GM19468 (cell line): ENCODE data around the gene LGI4.

Experiments
- ATAC-seq: cut with Tn5 transposase; IDR thresholded peaks from one replicate; pipeline ENCODE4 v1.9.1; 2021; ENCODE audit warnings: mild to moderate bottlenecking, moderate library complexity, moderate number of reproducible peaks; ENCODE audit not compliant: unreplicated experiment; ENCODE audit errors: extremely low read depth

LGI4 gene

DNA sequence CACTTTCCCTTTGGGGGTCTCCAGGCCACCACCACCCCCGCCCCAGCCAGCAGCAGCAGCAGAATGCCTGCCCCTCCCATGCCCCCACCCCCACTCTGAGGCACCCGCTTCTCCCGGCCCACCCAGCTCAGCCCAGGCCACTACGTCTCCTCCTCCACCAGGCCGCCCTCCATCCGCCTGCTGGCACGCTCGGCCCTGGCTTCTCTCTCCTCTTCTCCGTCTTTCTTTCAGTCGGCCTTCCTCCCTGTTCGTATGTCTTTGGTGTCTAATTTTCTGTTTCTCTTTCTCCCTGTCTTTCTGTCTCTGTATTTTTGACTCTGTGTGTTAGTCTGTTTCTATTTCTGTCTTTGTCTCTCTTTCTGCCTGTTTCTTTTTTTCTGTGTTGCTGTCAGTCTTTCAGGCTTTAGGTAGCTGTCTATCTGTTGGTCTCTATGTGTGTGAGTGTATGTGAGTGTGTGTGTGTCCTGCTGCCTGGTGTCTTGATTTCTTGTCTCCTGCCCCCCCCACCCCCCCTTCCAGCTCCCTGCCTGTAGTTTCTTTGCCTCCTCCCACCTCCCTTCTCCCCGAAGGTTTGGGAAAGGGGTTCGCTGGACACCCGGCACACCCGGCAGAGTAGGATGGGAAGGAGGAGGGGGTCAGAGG, at the start of gene LGI4:
Gene LGI4, minus strand, starts transcription at position 459 of the 642 bp plus-strand sequence. Its CDS starts 379 bp downstream, at position 80.
- ATAC-seq, result no peak

DNA sequence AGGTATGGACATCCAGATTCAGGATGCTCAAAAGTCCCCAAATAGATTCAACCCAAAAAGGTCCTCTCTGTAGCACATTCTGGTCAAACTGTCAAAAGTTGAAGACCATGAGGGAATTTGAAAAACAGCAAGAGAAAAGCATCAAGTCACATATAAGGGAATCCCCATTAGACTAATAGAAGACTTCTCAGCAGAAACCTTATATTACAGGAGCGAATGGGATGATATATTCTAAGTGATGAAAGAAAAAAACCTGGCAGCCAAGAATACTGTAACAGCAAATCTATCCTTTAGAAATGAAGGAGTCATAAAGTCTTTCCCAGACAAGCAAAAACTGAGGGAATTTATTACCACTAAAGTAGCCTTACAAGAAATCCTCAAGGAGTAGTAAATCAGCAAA, 49.4 kb upstream of the LGI4 start:
- no peak for ATAC-seq

DNA sequence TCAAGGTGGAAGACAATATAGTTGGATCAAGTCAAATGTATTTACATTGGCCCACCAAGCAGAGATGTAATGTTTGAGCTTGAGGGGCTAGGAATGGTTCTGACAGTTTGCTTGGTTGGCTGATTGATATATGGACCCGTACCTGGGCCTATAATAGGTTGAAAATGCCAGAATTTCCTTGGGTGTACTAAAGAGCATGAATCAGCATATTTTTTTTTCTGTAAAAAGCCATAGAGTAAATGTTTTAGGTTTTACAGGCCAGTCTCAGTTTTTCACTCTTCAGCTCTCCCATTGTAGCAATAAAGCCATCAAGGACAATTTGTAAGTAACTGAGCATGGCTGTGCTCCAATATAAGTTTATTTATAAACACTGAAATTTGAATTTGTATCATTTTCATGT, 46.5 kb upstream of the LGI4 start:
- no peak for ATAC-seq

DNA sequence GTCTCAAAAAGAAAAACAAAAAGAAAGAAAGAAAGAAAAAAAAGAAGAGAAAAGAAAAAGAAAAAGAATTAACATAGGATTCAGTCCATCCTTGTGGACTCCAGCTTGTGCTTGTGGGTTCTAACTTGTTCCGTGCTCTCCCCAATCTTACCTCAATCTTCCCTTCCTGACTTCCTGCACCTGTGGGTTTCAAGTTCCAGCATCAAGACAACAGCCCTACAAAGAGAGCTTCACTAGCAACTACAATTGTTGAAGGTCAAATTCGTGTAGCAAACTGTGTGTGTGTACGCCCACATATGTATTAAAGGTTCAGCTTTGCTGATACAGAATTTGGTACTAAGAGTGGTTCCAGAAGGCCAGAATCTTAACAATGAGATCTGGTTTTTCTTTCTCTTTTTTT, 45.0 kb upstream of the LGI4 start:
- ATAC-seq, result no peak

DNA sequence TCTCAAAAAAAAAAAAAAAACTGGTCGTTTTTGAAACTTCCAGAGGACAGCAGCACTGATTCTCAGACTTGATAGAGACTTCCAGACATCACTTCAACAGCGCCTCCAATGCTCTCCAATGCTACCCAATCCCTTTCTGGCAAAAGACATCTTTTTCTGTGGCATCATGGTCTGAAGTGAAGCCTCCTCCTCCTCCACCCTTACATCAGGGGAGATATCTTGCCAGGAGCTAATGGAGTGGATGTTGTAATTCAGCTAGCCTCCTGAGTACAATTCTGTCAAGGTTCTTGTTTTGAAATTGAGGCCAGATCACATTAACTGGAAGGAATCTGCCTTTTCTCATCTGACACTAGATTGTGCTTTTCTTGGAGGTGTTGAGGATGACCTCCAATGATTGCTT, 43.8 kb upstream of the LGI4 start:
- ATAC-seq, result no peak

DNA sequence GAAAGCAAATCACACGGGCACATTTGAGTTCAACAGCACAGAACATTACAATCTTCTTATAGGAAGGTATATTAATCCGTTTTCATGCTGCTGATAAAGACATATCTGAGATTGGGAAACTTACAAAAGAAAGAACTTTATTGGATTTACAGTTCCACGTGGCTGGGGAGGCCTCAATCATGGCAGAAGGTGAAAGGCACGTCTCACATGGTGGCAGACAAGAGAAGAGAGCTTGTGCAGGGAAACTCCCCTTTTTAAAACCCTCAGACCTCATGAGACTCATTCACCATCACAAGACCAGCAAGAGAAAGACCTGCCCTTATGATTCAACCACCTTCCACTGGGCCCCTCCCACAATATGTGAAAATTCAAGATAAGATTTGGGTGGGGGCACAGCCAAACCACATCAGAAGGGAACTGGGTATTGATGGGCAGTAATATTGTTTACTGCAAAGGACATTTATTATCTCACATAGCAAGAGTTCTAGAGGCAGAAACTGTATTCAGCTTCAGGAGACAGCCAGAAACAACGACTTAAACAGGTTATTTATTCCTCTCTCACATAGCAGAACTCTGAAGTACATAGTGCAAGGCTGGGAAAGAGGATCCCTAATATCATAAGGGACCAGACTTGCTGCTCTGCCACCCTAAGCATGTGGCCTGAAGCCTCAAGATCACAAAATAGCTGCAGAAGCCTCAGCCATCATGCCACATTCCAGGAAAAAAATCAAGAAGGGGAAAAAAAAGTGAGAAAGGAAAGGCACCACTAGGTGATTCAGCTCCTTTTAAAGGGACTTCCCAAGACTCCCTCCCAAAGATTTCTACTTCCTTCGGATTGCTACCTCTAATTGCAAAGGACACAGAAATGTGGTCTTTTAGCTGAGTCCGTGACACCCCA, 42.8 kb upstream of the LGI4 start:
- ATAC-seq, result no peak

DNA sequence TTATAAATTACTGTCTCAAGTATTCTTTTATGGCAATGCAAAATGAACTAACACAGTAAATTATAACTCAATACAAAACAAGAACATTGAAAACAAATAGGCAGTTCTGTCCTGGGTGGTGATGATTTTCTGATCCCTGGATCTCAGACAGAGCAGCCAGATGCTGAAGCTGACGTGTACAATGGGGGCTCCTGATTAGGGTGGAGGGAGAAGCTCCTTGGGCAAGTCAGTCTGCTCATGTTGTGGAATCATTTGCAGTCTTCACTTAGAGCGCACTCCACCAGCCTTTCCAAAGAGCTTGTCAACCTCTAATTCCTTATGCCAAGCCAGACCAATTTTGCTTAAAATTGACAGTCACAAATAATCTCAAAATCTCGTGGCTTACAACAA, 41.3 kb upstream of the LGI4 start:
- ATAC-seq, result no peak

DNA sequence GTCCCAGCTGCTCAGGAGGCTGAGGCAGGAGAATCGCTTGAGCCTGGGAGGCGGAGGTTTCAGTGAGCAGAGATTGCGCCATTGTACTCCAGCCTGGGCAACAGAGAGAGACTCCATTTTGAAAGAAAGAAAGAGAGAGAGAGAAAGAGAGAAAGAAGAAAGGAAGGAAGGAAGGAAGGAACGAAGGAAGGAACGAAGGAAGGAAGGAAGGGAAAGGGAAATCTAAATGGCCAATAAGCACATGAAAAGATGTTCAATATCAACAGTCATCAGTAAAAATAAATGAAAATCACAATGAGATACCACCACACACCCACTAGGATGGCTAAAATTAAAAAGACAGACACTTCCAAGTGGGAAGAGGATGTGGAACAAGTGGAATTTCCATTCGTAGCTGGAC, 39.4 kb upstream of the LGI4 start:
- ATAC-seq, result no peak

DNA sequence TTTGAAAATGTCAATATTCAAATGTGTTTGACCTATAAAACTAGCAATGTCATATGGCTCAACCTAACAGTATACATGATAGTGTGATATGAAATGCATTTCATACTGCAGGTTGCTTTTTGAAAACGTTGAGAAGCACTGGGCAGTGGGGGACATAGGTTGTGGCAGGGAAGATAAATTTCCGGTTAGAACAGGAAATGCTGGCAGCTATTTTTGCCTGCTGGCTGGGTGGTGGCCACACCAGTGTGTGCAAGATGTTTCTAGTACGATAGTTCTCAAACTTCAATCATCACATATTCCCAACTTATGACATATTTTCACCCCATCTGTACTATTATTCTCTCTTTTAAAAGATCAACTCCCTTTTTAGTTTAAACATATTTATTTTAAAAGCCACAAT, 36.9 kb upstream of the LGI4 start:
- ATAC-seq, result no peak

DNA sequence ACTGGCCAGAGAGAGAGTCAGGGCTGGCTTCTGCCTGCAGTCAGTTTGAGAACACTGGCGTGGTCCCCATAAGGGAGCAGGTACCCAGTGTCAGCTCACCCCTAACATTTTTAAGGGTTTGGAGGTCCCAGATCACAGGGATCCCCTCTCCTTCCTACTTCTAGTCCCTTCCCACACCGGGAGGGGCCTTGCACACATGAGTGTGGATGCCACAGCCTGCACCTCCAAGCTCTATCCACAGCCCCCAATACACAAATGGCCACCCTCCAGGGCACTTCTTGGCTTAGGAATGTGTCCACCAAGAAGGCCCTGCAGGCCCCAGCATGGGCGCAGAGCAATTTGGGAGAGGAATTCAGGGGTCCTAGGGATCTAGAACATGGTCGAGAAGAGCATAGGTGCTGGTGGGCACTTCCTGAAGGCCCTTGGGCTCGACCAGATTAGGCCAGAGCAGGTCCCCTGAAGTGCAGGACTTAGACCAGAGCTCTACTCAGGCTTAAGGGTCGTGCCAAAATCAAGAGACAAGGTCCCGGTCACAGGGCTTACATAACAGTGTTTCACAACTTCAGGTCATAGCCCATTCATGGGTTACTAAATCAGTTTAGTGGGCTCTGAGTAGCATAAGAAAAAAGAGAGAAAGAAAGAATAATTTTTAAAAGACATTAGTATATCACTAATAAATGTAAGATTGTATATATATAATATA, 35.7 kb upstream of the LGI4 start:
- ATAC-seq, result no peak

DNA sequence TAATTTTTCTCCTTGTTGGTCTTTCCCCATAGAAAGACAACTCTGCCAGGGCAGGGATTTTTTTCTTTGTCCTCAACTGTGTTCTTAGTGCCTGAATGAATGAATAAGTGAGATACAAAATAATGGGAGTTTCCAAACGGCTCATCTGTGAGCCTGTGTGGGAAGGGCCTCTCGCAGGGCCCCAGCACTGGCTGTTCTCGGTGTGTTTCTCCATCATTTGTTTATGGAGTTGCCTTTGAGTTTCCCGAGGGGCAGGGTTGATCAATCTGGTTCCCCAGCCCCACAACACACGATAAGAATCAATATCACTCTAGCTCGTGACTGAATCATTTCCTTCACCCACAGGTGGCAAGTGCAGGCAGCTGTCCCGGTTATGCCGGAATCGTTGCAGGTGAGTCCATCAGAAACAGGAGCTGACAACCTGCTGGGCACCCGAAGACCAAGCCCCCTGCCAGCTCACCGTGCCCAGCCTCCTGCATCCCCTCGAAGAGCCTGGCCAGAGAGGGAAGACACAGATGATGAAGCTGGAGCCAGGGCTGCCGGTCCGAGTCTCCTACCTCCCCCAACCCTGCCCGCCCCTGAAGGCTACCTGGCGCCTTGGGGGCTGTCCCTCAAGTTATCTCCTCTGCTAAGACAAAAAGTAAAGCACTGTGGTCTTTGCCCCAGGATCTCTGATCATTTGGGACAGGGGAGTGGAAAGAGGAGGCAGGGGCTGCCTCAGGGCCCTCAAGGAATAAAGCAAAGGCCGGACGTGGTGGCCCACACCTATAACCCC, 34.5 kb upstream of the LGI4 start:
- ATAC-seq, result no peak

DNA sequence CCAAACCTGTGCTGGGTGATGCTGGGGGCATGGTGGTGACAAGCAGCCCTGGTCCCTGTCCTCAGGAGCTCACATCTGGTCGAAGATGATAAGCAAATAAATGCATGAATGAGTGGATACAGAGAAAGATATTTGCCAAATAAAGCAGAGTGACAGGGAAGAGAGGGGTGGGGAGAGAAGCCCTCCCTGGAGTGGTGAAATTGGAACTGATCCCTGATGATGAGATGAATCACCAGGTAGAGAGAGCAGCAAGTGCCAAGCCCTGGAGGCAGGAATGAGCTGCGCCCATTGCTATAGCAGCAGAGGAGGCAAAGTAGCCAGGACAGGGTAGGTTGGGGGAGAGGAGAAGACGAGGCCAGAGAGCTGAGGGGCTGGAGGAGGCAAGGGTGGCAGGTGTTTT, 33.3 kb upstream of the LGI4 start:
- no peak for ATAC-seq

DNA sequence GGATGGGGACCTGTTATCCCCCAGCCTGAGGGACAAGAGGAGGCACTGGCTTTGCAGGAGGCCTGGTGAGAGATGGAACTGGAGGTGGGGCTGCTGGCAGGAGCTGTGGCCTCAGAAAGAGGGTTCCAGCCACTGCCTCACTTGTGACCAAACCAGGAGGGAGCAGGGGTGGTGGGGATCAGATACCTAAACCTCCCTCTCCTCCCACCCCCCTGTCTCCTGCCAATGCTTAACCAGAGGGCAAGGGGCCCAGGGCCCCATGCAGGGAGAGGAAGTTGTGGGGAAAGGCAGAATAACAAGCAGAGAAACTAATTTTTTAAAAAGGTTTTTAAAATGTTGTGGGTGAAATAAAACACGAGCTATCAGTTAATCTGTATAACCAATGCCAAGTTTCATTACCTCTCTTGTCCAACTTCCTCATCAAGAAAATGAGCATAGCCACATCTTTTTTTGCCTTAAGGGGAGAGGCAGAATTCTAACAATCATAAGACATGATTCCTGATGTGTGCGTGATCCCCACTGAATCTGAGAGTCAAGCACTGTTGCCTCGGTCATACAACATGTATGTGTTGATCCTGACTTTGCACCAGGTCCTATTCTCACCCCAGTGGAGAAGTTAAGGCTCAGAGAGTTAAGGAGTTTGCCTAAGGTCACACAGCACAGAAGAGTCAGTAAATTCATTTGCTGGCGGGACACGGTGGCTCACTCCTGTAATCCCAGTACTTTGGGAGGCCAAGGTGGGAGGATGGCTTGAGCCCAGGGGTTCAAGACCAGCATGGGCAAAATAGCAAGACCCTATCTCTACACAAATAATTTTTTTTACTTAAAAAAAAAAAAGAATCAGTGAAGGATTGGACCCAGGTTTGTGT, 32.6 kb upstream of the LGI4 start:
- no peak for ATAC-seq

DNA sequence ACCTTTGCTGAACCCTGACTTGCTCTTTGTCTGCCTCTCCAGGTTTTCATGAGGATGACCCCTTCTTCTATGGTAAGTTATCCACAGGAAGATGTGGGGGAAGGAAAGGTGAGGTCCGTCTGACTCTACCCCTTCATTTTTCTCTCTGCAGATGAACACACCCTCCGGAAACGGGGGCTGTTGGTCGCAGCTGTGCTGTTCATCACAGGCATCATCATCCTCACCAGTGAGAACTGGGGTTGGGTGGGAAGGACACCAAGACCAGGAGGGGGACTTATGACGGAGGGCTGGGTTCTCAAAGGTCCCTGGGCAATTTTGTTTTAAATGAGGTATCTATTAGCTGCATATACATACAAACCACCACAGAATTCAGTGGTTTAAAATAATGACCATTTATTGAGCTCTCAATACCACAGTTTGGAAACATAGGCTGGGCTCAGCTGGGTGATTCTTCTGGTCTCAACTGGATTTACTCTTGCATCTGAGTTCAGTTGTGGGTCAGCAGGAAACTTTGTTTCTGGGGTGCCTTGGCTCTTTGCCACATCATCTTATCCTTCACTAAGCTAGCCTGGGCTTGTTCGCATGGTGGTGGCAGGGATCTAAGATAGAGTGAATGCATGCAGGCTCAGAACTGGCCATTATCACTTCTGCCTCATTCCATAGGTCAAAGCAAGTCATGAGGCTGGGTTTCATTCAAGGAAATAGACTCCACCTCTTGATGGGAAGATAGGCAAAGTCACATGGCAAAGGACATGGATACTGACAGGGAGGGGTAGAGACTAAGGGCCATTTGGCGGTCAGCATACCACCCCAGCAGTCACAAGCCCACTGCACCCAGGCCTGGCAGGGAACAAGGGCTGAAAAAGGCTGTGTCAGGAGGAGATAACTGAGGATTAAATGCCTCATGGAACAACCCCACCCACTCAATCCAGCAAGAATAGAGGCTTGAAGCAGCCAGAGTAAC, 31.5 kb upstream of the LGI4 start:
- ATAC-seq, result no peak

DNA sequence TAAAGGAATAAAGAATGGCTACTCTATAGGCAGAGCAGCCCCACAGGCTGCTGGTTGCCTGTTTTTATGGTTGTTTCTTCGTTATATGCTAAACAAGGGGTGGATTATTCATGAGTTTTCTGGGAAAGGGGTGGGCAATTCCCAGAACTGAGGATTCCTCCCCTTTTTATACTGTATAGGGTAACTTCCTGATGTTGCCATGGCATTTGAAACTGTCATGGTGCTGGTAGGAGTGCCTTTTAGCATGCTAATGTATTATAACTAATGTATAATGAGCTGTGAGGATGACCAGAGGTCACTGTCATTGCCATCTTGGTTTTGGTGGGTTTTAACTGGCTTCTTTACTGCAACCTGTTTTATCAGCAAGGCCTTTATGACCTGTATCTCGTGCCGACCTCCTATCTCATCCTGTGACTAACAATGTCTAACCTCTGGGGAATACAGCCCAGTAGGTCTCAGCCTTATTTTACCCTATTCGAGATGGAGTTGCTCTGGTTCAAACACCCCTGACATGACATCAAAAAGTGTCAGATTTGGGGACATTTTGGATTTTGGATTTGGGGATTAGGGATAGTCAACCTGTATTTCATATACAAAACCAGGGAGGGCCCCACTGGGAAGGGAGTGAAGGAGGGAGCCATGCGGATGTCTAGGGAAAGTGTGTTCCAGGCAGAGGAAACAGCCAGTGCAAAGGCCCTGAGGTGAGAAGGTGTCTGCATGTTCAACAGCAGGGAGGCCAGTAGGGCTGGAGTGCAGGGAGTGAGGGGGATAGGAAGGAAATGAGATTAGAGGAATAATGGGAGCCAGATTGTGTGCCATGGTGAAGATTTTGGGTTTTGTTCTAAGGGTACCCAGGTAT, 30.6 kb upstream of the LGI4 start:
- no peak for ATAC-seq

DNA sequence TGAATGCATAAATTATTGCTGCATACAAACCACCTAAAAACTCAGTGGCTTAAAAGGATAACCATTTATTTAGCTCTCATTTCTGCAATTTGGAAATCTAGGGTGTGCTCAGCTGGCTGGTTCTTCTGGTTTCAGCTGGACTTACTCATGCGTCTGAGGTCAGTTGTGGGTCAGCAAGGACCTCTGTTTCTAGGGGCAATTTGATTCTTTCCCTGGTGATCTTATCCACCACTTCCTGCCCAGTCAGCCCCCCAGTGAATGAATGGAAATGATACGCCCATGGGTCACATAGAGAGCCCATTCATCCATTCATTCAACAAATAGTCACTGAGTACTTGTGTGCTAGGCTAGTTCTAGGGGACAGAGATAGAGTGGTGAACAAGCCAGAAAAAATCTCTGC, 29.6 kb upstream of the LGI4 start:
- no peak for ATAC-seq

DNA sequence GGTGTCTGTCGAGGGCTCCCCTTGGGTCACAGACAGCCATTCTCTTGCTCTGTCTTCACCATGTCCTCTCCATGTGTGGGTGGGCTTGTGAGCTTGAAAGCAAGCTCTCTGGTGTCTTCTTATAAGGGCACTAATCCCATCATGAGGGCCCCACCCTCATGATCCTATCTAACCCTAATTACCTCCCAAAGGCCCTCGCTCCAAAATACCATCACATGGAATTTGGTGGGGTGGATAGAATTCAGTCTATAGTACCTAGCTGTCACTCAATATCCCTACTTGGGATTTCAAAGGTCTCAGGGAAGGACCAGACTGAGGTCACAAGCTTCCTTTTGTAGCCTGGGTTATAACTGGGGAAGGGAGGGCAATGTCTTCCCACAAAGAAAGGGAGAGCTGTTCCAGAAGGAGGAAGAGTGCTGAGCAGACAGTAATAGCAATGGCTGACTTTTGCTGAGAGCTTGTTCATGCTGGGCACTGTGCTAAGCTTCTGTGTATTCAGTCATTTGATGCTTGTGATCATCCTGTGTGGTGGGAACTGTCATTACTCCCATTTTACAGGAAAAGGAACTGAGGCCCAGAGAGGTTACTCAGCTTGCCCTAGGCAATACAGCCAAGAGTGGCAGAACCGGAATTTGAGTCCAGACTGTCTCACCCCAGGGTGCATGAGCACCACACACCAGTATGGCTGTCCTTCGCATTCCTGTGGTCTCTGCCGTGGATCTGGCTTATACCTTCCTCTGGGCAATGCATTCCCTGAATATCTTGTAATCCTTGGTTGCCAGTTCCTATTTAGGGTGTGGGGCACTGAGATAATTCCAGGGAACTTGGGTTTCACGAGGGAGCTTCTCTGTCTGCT, 27.8 kb upstream of the LGI4 start:
- ATAC-seq, result no peak
